ENCODE data around the gene RPS6KA3.
"Not testable (repeated sequence)": the region's sequence is repeated elsewhere in the genome, so short reads cannot be mapped to it uniquely, and the experiment has no call there.

RPS6KA3 gene

GRCh38 chrX:20263474-20263873 is 3.2 kb downstream of the RPS6KA3 start:
- DNase-seq: no peak

- DNase-seq: no peak
Observed at GRCh38 chrX:20260885-20261284, 5.8 kb downstream of the RPS6KA3 start.

- DNase-seq: no peak
Observed at GRCh38 chrX:20254712-20255299, 11.9 kb downstream of the RPS6KA3 start.

GRCh38 chrX:20253232-20253543 is 13.5 kb downstream of the RPS6KA3 start:
- DNase-seq: no peak

GRCh38 chrX:20252381-20253231 is 14.1 kb downstream of the RPS6KA3 start:
- DNase-seq: peak; percentile 75 to 78

GRCh38 chrX:20251691-20252090 is 15.0 kb downstream of the RPS6KA3 start:
- no peak for DNase-seq

- DNase-seq: not testable (repeated sequence)
Observed at GRCh38 chrX:20250146-20250545, 16.6 kb downstream of the RPS6KA3 start.

- no peak for DNase-seq
Observed at GRCh38 chrX:20248592-20249192, 18.0 kb downstream of the RPS6KA3 start.

- DNase-seq: no peak
Observed at GRCh38 chrX:20244931-20245330, 21.8 kb downstream of the RPS6KA3 start.

GRCh38 chrX:20240201-20240600 is 26.5 kb downstream of the RPS6KA3 start:
- DNase-seq: no peak

- no peak for DNase-seq
Observed at GRCh38 chrX:20237864-20238263, 28.8 kb downstream of the RPS6KA3 start.

GRCh38 chrX:20235755-20236154 is 31.0 kb downstream of the RPS6KA3 start:
- DNase-seq: no peak

GRCh38 chrX:20233336-20233735 is 33.4 kb downstream of the RPS6KA3 start:
- DNase-seq: no peak

- DNase-seq: no peak
Observed at GRCh38 chrX:20231598-20231997, 35.1 kb downstream of the RPS6KA3 start.

- no peak for DNase-seq
Observed at GRCh38 chrX:20230406-20230805, 36.3 kb downstream of the RPS6KA3 start.

- DNase-seq: no peak
Observed at GRCh38 chrX:20229155-20229554, 37.6 kb downstream of the RPS6KA3 start.

GRCh38 chrX:20228245-20228644 is 38.5 kb downstream of the RPS6KA3 start:
- no peak for DNase-seq

- DNase-seq: no peak
Observed at GRCh38 chrX:20227116-20227515, 39.6 kb downstream of the RPS6KA3 start.

- no peak for DNase-seq
Observed at GRCh38 chrX:20225488-20225833, 41.2 kb downstream of the RPS6KA3 start.

GRCh38 chrX:20224814-20225487 is 41.8 kb downstream of the RPS6KA3 start:
- DNase-seq: peak; percentile 5 to 8

- DNase-seq: no peak
Observed at GRCh38 chrX:20221902-20222301, 44.8 kb downstream of the RPS6KA3 start.

- no peak for DNase-seq
Observed at GRCh38 chrX:20218836-20219505, 47.7 kb downstream of the RPS6KA3 start.

- DNase-seq: no peak
Observed at GRCh38 chrX:20217906-20218305, 48.8 kb downstream of the RPS6KA3 start.
